HG03097 (cell line): Measurements from ENCODE around the gene TJAP1.

ENCODE experiments used
- ATAC-seq: cut with Tn5 transposase; IDR thresholded peaks from one replicate; pipeline ENCODE4 v1.9.1; 2021; ENCODE audit not compliant: unreplicated experiment, low FRiP score

The TJAP1 gene

DNA sequence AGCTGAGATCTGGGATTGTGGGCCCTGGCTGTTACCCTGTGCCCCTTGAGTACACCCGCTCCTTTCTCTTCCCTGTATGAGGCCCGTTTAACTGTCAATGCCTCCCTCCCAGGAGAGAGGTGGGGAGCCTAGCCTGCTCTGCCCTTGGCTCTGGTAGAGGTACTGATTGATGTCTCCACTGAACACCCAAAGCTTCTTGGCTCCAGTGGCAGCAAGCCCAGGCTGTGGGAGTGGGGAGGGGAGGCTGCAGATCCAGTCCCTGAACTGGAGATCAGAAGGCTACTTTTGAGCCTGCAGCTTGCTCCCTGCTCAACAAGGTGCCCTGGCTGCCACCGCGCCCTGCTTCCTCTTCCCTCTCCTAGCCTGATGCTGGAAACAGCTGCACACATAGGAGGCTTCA lies 25.3 kb downstream of the TJAP1 start:
- no peak for ATAC-seq

DNA sequence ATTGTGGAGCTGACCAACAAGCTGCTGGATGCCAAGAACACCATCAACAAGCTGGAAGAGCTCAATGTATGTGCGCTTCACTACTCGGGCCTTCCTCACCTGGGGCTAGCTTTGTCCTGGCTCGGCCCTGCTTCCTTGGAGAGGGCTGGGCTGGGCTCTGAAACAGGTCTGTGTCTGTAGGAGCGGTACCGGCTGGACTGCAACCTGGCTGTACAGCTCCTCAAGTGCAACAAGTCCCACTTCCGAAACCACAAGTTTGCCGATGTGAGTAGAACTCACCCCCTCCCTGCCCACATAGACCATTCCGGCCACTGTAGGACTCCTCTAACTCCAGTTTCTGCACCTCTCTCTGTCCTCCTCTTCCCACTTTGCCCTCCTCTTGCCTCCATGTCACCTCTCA lies 26.1 kb downstream of the TJAP1 start:
- ATAC-seq, result no peak

DNA sequence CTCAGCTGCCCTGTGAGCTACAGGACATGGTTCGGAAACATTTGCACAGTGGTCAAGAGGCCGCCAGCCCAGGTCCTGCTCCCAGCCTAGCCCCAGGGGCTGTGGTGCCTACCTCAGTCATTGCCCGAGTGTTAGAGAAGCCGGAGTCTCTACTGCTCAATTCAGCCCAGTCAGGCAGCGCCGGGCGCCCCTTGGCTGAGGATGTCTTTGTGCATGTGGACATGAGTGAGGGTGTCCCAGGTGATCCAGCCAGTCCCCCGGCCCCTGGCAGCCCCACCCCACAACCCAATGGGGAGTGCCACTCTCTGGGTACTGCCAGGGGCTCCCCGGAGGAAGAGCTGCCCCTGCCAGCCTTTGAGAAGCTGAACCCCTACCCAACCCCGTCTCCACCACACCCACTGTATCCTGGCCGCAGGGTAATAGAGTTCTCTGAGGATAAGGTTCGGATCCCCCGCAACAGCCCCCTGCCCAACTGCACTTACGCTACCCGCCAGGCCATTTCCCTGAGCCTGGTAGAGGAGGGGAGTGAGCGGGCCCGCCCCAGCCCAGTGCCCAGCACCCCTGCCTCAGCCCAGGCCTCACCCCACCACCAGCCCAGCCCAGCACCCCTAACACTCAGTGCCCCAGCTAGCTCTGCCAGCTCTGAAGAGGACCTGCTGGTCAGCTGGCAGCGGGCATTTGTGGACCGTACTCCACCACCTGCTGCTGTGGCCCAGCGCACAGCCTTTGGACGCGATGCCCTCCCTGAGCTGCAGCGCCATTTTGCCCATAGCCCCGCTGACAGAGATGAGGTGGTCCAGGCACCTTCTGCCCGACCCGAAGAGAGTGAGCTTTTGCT lies 27.6 kb downstream of the TJAP1 start:
- ATAC-seq, result no peak

DNA sequence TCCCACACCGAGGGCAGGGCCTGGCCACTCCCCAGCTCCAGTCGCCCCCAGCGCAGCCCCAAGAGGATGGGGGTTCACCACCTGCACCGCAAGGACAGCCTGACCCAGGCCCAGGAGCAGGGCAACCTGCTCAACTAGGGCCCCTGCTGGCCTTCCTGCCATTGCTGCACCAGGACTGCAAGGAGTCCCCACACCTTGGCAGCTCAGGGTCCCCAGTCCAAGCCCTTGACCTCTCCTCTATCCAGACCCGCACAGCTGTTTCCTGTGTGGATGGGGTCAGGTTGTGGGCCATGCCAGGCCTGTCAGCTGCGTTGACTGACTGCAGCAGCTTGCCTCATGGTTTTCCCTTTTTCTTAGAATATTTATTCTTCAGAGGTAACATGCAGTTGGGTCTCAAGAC lies 28.3 kb downstream of the TJAP1 start:
- ATAC-seq, result no peak

DNA sequence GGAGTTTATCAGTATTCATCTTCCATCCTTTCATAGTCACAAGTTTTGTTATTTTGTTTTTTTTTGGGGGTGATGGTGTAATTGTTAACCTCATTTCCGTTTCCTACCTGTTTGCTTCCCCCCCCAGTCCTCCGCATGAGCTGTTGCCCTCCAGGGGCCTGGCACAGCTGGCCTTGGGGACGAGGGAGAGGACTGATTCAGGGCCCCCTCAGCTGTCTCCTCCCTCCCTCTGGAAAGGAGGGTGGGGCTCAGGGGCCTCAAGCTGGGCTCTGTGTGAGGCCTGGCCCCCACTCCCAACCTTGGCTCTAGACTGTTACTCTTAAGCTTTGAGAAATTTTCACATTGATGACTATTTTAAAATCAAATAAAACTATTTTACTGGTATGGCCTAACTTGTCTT lies 28.8 kb downstream of the TJAP1 start:
- no peak for ATAC-seq

DNA sequence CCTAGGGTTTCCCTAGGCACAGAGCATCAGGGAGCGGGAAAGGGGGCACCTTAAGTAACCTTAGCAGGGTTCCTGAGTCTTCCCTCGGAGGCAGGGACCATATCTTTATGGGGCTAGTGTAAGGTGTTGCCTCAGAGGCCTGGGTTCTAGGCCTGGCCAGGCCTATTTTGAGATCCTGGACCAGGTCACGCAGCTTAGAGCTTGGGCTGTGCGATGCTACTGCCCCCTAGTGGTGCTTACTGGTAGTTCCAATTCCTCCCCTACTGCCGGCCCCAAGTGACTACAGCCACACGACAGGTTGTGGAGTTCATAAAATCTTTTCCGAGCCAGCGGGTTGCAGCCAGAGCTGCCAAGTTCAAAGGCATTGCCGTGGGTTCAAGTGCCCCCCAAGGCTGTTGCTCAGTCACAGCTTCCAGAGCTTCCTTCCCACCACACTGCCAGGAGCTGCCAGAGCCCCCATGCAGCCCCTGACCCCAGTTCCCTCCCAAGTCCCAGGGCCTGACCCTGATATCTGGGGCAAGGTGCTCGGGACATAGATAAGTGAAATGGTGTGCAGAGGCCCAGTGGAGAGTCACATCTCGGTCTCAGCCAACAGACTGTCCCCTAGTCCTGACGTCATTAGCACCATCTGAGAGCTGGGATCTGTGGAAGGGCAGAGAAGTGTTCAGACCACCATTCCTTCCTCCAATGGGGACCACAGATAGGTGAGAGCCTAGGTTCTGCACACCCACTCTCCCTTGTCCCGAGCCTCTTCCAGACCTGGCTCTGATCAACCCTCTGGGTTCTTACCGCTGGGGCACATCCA lies 29.5 kb downstream of the TJAP1 start:
- peak; percentile 49 for ATAC-seq

DNA sequence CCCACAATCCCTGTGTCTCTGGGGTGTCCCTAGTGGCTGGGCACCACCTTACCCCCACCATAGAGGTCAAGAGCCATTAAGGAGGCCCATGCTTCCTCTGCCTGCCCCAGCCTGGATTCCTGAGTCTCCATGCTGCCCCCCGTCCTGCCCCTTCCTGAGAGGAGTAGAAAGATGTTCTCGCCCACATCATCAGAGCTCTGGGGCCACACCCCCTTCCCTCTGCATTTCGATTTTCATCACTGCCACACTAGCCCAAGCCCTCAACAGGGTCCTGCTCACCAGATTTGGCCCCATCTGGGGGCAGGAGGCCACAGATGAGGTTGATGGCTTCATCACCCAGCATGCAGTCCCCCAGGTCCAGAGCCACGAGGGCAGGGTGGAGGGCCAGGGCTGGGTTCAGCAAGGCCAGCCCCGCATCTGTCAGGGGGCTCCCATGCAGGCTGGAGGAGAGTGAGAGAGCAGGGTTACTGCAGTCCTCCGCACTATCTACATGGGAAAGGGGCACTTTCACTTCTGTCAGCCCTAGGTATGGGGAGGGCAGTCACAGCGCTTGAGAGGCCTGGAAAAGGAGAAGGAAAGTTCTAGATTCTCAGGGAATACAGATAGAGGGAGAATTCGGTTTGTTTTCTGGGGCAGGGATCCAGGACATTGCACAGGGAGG lies 31.2 kb downstream of the TJAP1 start:
- no peak for ATAC-seq

DNA sequence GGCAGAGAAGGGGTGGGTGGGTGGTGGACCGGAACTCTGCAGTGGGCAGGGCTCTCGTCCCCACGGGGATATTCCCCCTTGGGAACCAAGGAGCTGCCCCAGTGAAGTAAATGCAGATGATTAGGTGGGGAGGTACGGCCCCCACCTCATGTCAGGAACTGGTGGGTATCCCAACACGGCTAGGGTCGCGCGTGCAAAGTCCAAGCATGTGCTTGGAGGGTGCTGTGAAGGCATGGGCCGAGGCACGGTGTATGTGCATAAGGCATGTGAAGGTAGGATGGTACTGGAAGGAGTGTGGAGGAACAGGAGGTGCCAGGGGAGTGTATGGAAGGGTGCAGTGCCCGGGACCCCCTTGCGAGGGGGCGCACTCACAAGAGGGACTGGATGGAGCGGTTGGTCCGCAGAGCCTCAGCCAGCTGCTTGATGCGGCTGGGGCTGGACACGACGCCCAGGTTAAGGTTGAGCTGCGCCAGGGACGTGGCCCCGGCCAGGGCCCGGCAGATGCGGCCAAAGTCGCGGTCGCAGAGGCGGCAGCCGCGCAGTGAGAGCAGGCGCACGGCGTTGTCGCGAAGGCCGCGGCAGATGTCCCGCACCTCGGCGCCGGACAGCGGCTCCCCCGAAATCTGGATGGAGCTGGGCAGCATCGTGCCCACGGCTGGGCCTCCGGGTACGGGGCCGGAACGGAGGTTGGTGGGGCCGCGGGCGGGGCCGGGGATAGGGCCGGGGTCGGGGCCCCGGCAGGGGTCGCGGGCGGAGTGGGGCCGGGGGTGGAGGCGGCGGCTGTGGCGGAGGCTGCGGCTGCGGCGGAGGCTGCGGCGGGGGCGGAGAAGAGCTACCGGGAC lies 32.0 kb downstream of the TJAP1 start:
- ATAC-seq, result no peak

DNA sequence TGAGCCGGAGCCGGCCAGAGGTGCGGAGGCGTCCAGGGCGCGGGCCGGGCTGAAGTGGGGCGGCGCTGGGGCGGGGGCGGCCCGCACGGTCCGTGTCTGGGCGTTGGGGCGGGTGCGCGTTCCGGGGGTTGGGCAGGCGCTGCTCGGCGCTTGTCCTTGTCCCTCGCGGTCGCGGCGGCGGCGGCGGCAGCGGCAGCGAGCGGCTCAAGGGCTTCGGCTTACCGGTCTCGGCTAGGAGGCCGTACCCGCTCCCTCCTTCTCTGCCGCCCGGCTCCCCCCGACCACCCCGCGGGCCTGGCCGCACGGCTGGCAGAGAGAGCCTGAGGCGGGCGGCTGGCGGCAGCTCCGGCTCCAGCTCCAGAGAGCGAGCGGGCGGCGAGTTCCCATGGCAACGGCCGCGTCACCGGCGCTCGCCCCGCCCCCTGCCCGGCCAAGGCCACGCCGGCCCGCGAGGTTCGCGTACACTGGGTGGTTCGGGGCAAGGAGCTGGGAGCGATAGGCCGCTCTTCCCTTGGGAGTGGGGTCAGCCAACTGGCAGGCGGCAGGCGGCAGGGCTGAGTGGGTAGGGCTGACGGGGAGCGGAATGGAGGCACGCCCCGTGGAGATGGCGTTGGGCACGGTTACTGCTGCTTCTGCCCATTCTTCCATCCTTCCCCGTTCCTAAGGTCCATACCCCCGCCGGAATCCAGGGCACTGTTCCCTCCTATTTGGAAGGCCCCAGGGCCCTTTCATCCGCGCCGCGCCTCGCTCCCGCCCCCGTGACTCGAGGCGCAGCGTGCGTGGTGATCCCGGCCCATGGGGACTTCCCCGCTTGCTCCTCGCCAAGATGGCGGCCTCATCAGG lies 32.8 kb downstream of the TJAP1 start, which contains the start of gene LRRC73:
Gene LRRC73, minus strand, starts transcription at position 363 of the 843 bp plus-strand sequence. CDS start 561 bp downstream, outside the sequence.
- no peak for ATAC-seq

DNA sequence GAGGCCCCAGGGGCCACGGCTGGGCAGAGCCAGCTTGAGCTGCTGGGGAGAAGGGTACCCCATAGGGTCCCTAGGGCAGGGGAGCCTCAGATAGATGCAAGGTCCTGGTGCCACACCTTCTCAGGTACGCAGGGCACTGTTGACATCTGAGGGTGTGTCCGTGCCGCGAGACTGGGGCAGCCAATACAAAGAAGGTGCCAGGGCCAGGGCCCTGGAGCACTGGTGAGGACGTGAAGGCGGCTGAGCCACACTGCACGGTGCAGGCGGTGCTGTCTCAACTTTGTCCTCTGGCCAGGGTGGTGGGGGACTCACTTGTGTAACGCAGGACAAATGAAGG lies 33.4 kb downstream of the TJAP1 start:
- ATAC-seq, result no peak

DNA sequence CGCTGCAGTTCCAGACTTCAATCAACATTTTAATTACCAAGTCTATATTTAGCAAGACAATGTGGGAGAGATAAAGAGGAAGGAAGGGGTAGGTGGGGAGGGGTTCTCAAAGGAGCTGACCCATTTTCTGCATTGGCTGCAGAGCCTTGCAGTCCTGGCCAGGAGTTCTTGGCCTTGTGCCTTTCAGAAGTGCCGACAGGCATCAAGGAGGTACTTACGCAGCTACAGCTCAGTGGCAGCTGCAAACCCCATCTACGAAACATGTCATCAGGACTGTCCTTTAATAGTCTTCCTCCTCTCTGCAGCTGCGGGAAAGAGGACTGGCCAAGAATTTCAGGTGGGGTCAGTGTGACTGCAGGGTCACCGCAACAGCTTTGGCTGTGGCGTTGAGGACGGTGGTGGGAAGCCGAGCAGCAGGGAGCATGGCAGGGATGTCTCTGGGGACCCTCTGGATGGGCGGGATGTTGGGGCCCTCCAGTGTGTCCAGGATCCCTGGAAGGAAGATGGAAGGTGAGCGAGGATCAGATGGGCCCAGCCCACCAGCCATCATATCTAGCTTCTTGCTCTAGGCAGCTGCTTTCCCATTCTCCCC lies 34.5 kb downstream of the TJAP1 start:
- no peak for ATAC-seq

DNA sequence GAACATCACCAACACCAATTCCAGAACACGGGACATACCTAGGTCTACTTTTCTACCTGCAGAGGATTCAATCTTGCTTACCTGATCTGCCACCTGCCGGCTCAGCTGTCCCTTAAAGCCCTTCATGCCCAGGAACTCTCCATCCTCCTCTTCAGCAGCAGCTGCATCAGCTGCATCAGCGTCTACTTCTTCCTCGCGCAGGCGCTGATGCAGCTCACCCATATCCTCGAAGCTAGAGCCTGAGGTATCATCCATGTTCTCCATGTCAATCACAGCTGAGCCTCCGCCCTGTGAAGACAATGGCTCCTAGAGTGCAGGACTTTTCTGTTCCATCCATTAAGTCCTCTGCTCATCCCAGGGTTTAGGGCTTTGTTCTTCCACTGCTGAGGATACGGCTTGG lies 38.4 kb downstream of the TJAP1 start:
- ATAC-seq, result no peak

DNA sequence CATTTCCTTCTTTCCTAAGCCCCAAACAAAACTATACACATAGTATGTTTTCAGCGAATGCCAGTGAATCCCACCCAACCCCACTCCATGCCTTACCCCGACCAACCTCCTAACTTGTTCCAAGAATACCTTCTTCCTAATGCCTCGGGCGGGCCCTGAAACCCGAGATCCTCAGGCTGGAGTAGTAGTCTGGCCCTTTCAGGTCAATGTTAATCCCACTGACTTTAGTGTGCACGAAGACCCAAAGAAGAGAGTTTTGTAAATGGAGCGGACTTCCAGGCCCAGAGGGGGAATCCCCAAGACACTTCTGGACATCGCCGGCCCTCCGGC lies 39.0 kb downstream of the TJAP1 start:
- ATAC-seq, result no peak

DNA sequence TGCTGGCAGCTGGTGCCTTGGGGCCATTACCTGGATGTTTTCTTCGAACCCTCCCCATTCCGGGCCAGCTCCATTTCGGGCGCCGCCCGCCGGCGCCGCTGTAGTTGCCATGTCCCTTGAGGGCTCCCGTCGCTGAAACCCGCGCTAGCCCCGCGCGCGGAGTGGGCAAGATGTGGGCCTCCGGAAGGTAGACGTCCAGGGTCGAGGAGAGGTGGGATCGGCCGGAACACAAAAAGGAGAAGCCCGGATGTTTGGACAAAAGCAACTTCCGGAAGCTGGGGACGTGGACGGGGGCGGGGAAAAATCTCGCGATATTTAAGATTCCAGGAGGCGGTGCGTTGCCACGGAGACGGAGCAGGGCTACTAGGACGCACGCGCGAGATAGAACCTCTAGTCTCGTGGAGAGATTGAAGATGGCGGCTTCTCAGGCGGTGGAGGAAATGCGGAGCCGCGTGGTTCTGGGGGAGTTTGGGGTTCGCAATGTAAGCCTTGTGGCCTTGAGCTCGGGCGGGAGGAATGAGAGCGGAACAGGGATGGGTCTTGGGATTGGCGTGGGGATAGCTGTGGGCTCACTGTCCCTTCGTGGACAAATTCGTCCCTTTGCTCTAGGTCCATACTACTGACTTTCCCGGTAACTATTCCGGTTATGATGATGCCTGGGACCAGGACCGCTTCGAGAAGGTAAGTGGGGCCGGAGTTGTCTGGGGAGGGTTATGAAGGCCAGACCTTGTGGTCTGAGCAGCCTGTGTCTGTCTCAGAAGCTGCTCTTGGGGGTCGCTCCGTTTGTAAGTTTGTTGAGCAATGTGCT lies 39.5 kb downstream of the TJAP1 start, which contains the start of the genes POLR1C and YIPF3:
Gene POLR1C, plus strand, starts transcription at position 393 of the 808 bp plus-strand sequence. Its CDS starts 21 bp downstream, at position 414.
Gene YIPF3, minus strand, starts transcription at position 230 of the 808 bp plus-strand sequence. Its CDS starts 119 bp downstream, at position 111.
- peak; percentile 78 for ATAC-seq

DNA sequence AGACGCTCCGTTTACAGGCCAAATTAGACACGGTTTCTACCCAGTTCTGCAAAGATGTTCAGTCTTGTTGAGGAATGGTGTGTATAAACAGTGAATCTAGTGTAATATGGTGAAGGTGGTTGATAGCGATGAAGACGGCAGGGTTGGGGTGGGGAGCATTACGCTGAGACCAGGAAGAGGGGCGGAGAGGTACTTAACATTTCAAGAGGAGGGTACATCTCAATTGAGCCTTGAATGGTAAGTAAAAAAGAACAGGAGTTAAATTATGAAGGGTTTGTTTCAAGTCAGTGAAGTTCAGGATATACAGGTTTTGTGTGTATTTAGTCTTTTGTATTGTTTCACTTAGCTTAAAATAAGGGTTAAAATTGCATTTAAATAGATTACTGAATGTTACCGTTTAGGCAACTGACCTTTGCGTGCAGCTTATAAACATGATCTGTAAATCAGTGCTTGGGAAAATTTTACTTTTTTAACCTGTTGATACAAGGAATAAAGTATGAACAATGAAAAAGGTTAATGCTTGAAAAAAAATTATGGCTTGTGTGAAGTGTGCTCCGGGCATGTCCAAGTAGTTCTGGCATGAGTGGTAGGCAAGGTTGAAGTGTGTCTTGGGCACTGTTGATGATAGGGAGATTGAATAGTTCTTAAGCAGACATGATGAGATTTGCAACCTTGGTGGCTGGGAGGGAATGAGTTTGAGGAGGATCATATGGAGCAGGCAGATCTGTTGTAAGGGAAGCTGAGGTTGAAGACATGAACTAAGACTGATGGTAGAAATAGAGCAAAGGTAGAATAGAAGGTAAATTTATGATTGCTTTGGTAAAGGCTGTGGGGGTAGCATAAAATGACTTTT lies 40.4 kb downstream of the TJAP1 start:
- ATAC-seq, result no peak

DNA sequence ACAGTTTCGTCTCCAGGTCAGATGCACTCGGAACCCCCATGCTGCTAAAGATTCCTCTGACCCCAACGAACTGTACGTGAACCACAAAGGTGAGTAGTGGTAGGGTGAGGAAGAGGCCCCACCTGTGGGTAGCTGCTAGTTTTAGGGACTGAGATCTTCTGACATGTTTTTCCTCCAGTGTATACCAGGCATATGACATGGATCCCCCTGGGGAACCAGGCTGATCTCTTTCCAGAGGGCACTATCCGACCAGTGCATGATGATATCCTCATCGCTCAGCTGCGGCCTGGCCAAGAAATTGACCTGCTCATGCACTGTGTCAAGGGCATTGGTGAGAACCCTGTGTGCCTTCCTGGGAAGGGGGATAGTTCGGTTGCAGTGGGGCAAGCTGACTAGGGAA lies 42.7 kb downstream of the TJAP1 start:
- no peak for ATAC-seq

DNA sequence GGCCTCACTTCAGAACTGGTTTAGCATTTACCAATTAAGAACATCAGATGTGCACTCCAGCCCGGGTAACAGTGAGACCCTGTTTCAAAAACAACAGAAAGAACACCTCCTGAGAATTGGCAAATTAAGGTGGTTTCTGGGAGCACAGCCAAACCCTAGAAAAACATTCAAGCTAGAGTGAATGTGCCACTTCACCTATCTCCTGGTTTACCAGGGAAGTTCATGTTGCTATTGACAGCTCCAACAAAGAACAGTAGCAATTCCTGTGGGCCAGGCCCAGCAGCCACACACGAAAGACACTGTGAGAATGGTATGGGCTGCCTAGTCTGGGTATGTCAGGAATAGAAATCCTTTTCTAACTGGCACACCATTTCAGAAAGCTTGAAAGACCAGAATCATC lies 44.5 kb downstream of the TJAP1 start:
- ATAC-seq, result no peak
